GM21390 (cell line): ENCODE measurements around the gene SIT1.

Experiments used
- ATAC-seq: cut with Tn5 transposase; IDR thresholded peaks from one replicate; pipeline ENCODE4 v1.9.1; 2021; ENCODE audit not compliant: unreplicated experiment

The SIT1 gene

GRCh38 chr9:35682520-35683315 lies 32.0 kb upstream of the SIT1 start:
- ATAC-seq = no peak

- no peak for ATAC-seq
These were observed 31.3 kb upstream of the SIT1 start for GRCh38 chr9:35682051-35682450.

GRCh38 chr9:35681341-35682002 lies 30.7 kb upstream of the SIT1 start:
- no peak for ATAC-seq

GRCh38 chr9:35680331-35681105 lies 29.8 kb upstream of the SIT1 start:
- ATAC-seq = no peak

- ATAC-seq = no peak
These were observed 29.1 kb upstream of the SIT1 start for GRCh38 chr9:35679766-35680330.

- no peak for ATAC-seq
These were observed 28.4 kb upstream of the SIT1 start for GRCh38 chr9:35679091-35679490.

- ATAC-seq = no peak
These were observed 25.1 kb upstream of the SIT1 start for GRCh38 chr9:35675732-35676392.

- no peak for ATAC-seq
These were observed 24.5 kb upstream of the SIT1 start for GRCh38 chr9:35675204-35675603.

- ATAC-seq = no peak
These were observed 23.3 kb upstream of the SIT1 start for GRCh38 chr9:35674025-35674361.

- ATAC-seq = no peak
These were observed 22.6 kb upstream of the SIT1 start, which contains the start of gene CA9 for GRCh38 chr9:35673132-35674024. TSS of gene CA9 (plus strand) at chr9:35673928. CDS start at chr9:35673960, 32 bp downstream.

GRCh38 chr9:35669331-35670145 lies 18.8 kb upstream of the SIT1 start:
- no peak for ATAC-seq

GRCh38 chr9:35667939-35668338 lies 17.2 kb upstream of the SIT1 start:
- no peak for ATAC-seq

GRCh38 chr9:35666549-35666948 lies 15.8 kb upstream of the SIT1 start:
- ATAC-seq = no peak

GRCh38 chr9:35666045-35666444 lies 15.3 kb upstream of the SIT1 start:
- no peak for ATAC-seq

- ATAC-seq = no peak
These were observed 14.7 kb upstream of the SIT1 start for GRCh38 chr9:35665471-35665818.

- peak; percentile 78 for ATAC-seq
These were observed 14.1 kb upstream of the SIT1 start, which contains the start of gene ARHGEF39 for GRCh38 chr9:35664531-35665470. TSS of gene ARHGEF39 (minus strand) at chr9:35665195. CDS start at chr9:35665169, 26 bp downstream.

- ATAC-seq = no peak
These were observed 11.7 kb upstream of the SIT1 start for GRCh38 chr9:35662437-35662836.

- no peak for ATAC-seq
These were observed 11.1 kb upstream of the SIT1 start for GRCh38 chr9:35661756-35662350.
